ENCODE measurements around the gene NOL6.

DNA sequence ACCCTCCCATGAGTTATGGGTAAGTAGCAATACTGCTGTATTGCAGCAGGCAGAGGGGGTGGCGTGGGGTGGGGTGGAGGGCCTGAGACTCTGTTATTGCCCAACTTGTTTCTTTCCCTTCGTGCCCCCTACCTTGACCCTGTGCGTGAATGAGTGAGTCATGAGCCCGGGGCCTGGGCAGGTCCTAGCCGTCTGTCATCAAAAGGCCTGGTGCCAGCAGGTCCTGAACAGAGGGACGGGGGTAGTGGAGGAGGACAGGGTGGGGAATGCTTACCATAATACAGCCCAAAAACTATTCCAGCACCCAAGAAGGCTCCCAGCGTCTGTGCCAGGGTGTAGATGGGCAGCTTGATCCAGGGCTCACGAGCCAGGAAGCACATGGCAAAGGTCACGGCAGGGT is 30.7 kb downstream of the NOL6 start:
- TF ChIP-seq POLR2A (IDR thresholded peaks at IDR 0.05), result no peak
- TF ChIP-seq, protein P1, sequence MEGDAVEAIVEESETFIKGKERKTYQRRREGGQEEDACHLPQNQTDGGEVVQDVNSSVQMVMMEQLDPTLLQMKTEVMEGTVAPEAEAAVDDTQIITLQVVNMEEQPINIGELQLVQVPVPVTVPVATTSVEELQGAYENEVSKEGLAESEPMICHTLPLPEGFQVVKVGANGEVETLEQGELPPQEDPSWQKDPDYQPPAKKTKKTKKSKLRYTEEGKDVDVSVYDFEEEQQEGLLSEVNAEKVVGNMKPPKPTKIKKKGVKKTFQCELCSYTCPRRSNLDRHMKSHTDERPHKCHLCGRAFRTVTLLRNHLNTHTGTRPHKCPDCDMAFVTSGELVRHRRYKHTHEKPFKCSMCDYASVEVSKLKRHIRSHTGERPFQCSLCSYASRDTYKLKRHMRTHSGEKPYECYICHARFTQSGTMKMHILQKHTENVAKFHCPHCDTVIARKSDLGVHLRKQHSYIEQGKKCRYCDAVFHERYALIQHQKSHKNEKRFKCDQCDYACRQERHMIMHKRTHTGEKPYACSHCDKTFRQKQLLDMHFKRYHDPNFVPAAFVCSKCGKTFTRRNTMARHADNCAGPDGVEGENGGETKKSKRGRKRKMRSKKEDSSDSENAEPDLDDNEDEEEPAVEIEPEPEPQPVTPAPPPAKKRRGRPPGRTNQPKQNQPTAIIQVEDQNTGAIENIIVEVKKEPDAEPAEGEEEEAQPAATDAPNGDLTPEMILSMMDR (IDR thresholded peaks at IDR 0.05), result no peak
